GM12872 (cell line): ENCODE measurements around the gene MPP3.

ENCODE experiments used
- TF ChIP-seq, protein P1 (sequence below): IDR thresholded peaks from 3 replicates; pipeline ENCODE4 v1.5.1; 2011; ENCODE audit warnings: low read depth, mild to moderate bottlenecking, low read length, moderate library complexity; ENCODE audit not compliant: insufficient read depth

The MPP3 gene

DNA sequence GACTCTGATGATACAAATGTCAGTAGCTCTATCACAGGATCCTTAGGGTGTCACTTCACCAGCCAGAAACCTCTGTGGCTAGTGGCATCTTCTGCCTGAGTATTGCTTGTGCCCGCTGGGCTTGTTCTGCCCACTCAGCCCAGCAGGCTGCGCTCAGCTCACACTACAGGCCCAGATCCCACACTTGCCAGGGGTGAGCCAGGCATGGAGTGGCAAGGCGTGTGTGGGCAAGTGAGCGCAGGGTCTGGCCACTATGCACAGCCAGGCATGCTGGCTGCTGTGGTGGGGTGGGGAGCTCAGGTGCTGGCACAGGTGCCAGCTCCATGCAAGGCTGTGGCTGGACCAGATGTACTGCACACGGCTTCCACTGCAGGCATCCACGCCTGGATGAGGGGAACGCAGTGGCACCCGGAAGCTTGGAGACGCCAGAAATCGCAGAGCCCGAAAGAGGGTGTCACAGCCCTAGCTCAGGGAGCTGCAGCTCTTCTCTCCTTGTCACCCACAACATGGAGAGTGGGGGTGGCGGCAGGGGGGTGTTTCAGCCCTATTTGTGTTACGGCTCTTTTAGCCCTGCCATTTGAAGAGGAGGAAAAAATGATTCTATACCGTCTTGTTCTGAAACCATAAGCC, 42.5 kb downstream of the MPP3 start:
- TF ChIP-seq, protein P1, sequence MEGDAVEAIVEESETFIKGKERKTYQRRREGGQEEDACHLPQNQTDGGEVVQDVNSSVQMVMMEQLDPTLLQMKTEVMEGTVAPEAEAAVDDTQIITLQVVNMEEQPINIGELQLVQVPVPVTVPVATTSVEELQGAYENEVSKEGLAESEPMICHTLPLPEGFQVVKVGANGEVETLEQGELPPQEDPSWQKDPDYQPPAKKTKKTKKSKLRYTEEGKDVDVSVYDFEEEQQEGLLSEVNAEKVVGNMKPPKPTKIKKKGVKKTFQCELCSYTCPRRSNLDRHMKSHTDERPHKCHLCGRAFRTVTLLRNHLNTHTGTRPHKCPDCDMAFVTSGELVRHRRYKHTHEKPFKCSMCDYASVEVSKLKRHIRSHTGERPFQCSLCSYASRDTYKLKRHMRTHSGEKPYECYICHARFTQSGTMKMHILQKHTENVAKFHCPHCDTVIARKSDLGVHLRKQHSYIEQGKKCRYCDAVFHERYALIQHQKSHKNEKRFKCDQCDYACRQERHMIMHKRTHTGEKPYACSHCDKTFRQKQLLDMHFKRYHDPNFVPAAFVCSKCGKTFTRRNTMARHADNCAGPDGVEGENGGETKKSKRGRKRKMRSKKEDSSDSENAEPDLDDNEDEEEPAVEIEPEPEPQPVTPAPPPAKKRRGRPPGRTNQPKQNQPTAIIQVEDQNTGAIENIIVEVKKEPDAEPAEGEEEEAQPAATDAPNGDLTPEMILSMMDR, result 0 out of 3 replicates have a peak, but pooled peaks have one; percentile 3

DNA sequence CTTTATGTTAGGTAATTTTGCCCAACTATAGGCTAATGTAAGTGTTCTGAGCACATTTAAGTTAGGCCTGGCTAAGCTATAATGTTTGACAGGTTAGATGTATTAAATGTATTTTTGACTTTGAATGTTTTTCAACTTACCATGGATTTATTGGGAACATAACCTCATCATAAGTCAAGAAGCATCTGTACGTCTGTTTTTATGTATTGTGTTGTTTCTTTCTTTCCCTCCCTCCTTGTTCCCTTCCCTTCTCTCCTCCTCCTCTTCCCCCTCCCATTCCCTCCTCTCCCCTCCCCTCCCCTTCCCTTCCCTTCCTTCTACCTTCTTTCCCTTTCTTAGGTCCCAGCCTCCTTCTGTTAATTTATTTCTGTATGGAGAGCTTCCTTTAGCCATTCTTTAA, 43.5 kb downstream of the MPP3 start:
- TF ChIP-seq, protein P1, result no peak

DNA sequence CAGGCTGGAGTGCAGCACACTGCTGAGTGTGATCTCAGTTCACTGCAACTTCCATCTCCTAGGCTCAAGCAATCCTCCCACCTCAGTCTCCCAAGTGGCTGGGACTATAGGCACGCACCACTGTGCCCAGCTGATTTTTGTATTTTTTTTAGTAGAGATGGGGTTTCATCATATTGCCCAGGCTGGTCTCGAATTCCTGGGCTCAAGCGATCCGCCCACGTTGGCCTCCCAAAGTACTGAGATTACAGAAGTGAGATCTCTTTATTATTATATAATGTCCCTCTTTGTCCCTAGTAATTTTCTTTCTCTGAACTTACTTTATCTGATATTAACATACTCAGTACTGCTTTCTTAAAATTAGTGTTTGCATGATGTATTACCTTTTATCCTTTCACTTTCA, 44.4 kb downstream of the MPP3 start:
- TF ChIP-seq, protein P1, result no peak

DNA sequence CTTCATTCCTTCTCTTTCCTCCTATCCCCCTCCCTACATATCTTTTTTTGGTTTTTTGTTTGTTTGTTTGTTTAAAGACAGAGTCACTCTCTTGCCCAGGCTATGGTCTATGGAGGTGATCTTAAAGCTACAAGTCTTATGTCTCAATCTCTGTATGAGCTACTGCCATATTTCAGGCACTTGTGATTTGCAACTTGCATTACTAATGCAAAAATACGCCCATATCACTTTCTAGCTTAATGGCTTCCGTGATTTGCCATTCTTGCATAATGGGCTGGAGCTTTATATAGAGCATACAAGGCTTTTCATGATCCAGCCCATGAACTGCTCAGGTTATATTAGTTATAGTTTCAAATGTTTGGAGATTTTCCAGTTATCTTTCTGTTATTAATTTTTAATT, 45.2 kb downstream of the MPP3 start:
- TF ChIP-seq, protein P1, result no peak

DNA sequence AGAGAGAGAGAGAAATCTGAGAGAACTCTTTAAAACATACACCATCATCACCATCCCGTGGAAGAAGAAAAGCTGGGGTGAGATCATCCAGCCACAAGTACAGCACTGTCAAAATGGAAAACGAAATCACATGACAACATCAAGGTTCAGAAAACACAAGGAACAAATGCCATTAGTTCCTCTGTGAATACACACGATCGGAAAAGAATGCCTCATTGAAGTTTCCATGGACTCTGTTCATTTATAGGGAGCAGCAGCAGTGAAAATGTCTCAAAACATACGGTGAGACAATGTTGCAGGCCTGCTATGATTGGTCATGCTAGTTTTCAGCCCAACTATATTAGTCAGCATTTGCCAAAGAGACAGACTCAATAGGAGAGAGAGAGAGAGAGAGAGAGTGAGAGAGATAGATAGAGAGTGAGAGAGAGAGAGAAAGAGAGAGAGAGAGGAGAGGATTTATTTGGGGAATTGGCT, 48.3 kb downstream of the MPP3 start:
- TF ChIP-seq, protein P1, result no peak

DNA sequence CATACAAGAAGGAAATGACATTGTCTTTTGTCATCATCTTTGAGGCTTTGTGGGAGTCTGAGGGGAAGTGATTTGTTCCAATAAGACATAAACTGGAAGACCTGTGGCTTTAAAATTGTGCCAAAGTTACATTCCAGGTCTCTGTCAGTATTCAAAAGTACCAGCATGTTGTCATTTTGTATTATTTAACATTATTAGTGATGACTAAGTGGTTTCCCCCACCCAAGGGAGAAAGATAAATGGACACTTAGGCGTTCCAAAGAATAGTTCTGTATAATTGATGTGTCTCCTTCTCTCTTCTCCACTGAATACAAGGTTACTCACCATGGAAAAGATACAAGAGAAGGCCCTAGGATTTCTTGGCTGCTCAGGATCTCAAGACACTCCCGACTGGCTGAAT, 48.9 kb downstream of the MPP3 start:
- TF ChIP-seq, protein P1, result no peak

DNA sequence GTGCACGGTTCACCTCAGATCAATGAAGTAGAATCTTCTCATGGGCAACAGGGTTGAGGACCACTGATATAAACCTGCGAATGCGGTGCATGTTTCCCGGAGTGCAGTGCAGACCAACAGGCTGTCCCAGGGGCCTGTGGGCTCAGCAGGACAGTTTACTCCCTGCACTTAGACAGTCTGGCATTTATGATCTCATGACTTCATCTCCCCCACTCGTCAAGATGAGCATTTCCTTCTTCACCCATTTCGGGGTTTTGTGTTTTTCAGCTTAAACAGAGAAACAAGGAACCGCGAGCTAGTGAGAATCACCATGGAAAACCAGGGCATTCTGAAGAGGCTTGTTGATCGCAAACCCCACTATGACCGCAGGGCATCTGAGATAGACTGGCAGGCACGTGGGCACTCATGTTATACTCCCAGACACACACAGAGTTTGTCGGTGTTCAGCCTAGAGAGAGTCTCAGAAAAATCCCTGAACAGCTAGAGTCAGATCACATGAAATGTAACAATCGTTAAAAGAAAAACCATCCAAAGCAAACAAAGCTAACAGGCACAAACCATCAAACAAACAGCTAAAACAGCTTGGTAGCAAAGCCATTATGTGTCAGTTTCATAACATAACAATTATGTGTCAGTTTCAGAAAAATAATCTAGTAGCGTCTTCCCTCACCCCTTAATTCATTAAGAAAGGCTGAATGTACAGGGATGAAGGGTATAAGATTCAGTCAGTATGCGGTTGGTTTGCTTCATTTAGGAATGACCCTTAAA, 49.8 kb downstream of the MPP3 start:
- TF ChIP-seq, protein P1, result no peak
